Measurements from ENCODE around the gene ZNF300. TPM values are rescaled to one million over a fixed set of nuclear protein-coding genes. Genes with fewer than 3 reads are reported as not detected.

ZNF300 gene
- total RNA-seq, 1 donor from 2014 or later: 4.0 TPM

Other genes with a start within 250 kb of the ZNF300 start
- gene MYOZ3, start 243.7 kb downstream of the ZNF300 start, total RNA-seq: 1.9 to 3.3 TPM (median 2.0 TPM) in 3 replicates
- gene RBM22, start 203.9 kb downstream of the ZNF300 start, total RNA-seq: 34.7 to 39.7 TPM (median 36.0 TPM) in 3 replicates
- 50.5 to 54.8 TPM (median 50.8 TPM) in 3 replicates for gene DCTN4, start 146.0 kb downstream of the ZNF300 start, total RNA-seq
- gene SMIM3, start 126.2 kb downstream of the ZNF300 start, total RNA-seq: 9.0 to 13.0 TPM (median 12.5 TPM) in 3 replicates
- not detected in 3 replicates for gene IRGM, start 58.5 kb downstream of the ZNF300 start, total RNA-seq
- gene GPX3, start 115.6 kb upstream of the ZNF300 start, total RNA-seq: 1.5 to 5.3 TPM (median 4.9 TPM) in 3 replicates
- 47.2 to 75.6 TPM (median 74.0 TPM) in 3 replicates for gene TNIP1, start 176.1 kb upstream of the ZNF300 start, total RNA-seq

Data from chondrocyte (in vitro differentiated cells).